ENCODE results near the gene CEP128.

The CEP128 gene

GRCh38 chr14:80692903-80693302 lies 248.6 kb downstream of the CEP128 start:
- in situ Hi-C loops (cut with MboI; ENCODE audit: low sequenced_read_pairs), result no loop called here

DNA sequence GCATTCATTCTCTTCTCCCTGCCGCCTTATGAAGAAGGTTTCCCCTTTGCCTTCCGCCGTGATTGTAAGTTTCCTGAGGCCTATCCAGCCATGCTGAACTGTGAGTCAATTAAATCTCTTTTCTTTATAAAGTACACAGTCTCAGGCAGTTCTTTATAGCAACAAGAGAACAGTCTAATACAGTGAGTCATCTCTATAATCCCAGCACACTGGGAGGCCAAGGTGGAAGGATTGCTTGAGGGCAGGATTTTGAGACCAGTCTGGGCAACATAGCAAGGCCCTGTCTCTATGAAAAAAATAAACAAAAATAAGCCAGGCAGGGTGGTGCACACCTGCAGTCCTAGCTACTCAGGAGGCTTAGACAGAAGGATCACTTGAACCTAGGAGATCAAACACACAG lies 259.9 kb downstream of the CEP128 start:
- in situ Hi-C loops (cut with MboI; ENCODE audit: low sequenced_read_pairs), result no loop called here

DNA sequence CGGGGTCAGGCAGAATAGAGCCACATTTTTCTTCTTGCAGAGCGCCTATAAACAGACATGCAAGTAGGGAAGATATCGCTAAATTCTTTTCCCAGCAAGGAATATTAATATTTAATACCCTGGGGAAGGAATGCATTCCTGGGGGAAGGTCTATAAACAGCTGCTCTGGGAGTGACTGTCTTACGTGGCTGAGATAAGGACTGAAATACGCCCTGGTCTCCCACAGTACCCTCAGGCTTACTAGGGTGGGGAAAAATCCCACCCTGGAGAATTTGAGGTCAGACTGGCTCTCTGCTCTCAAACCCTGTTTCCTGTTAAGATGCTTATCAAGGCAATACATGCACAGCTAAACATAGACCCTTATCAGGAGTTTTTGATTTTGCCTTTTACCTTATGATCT lies 262.3 kb downstream of the CEP128 start:
- in situ Hi-C loops (cut with MboI; ENCODE audit: low sequenced_read_pairs), result no loop called here

GRCh38 chr14:80678436-80678835 lies 263.1 kb downstream of the CEP128 start:
- in situ Hi-C loops (cut with MboI; ENCODE audit: low sequenced_read_pairs), result no loop called here

DNA sequence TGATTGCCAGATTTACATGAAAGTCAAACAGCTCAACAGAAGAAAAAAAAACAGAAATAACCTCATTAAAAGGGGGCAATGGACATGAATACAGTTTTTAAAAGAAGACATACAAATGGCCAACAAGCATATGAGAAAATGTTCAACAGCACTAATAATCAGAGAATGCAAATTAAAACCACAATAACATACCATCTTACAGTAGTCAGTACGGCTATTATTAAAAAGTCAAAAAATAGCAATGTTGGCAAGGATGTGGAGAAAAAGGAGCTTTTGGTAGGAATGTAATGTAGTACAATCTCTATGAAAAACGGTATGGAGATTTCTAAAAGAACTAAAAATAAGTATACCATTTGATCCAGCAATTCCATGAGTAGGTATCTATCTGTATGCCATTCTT lies 272.1 kb downstream of the CEP128 start:
- in situ Hi-C loops (cut with MboI; ENCODE audit: low sequenced_read_pairs), result no loop called here

DNA sequence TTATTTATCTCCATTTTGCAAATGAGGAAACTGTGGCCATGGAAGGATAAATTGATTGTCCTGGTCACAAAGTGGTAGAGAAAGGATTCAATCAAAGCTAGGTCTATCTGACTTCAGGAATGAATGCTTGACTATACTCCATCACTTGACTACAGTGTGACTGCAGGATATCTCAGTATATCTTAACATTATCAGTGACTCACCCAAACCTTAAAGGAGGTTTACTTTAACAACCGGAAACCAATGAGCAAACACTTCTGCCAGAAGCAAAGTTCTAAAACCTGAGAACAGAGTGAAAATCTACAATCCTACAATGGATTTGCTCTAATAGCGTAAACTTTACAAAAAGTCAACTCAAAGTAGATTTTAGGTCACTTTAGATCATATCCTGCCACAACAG lies 277.0 kb downstream of the CEP128 start:
- in situ Hi-C loops (cut with MboI; ENCODE audit: low sequenced_read_pairs), result no loop called here

DNA sequence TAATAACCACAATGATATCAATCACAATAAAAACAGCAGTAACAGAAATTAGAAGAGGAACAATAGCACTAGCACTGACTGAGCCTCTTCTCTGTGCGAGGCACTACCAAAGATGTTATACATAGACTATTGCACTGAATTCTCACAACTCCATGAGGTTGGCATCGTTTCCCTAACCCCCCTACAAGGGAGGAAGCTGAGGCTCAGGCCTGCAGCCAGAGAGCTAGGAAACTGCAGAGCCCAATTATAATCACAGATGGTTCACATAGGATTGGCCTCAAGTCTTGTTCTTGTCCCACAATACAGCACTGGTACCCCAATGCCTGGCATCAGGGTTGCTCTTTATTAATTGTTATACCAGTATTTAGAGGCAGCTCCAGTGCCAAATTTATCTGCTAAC lies 278.0 kb downstream of the CEP128 start:
- in situ Hi-C loops (cut with MboI; ENCODE audit: low sequenced_read_pairs), result no loop called here

DNA sequence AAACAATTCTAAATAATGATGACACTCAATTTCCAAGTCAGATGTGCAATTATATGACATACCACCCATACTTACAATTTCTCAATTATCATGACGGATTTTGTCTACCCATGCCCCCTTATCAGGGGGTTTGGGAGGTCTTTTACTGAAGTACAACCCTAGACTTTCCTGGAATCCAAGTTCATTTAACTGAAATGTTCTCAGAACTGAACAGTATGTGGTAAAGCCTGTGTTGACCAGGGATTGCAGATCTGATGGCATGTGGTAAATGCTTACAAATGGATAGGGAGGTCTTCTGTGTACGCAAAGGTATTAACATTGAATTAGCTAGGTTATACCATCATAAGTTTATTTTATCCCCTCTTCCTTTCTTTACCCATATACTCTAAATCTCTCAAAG lies 281.8 kb downstream of the CEP128 start:
- in situ Hi-C loops (cut with MboI; ENCODE audit: low sequenced_read_pairs), result no loop called here

DNA sequence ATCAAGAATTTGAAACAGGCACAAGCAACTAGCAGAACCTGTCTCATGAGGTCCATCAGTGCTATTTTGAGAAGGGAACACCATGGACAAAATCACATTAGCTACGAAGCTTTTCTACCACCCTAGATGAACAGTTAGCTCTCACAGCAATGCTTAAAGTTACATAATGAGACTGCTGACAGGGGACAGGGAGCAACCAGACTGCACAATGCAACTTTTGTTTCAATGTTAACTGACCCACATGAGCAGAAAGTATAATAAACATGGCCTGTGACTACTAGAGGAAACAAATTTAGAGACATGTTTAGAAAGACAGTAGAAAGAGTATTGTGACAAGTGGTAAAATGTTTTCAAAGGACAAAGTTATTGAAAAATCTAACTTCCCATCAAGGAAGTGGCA lies 282.8 kb downstream of the CEP128 start:
- in situ Hi-C loops (cut with MboI; ENCODE audit: low sequenced_read_pairs), result no loop called here

GRCh38 chr14:80658155-80658554 lies 283.4 kb downstream of the CEP128 start:
- in situ Hi-C loops (cut with MboI; ENCODE audit: low sequenced_read_pairs), result no loop called here

- in situ Hi-C loops (cut with MboI; ENCODE audit: low sequenced_read_pairs), result no loop called here
Observed at GRCh38 chr14:80653956-80654355, 287.6 kb downstream of the CEP128 start.

DNA sequence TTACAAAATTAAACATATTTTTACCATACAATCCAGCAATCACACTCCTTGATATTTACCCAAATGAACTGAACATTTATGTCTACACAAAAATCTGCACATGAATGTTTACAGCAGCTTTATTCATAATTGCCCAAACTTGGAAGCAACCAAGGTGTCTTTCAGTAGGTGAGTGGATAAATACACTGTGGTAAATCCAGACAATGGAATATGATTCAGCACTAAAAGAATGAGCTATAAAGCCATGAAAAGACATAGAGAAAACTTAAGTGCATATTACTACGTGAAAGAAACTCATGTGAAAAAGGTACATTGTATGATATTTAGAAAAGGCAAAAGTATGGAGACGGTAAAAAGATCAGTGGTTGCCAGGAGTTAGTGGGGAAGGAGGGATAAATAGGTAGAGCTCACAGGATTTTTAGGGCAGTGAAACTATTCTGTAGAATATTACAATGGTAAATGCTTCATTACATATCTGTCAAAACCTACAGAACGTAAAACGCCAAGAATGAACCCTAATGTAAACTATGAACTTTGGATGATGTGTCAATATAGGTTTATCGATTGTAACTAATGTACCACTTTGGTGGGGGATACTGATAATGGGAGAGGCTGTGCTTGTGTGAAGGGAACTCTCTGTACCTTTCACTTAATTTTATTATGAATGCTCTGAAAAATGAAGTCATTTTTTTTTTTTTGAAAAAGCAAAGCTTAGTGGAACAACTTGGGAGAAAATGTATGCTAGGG lies 295.7 kb downstream of the CEP128 start:
- in situ Hi-C loops (cut with MboI; ENCODE audit: low sequenced_read_pairs), result no loop called here

DNA sequence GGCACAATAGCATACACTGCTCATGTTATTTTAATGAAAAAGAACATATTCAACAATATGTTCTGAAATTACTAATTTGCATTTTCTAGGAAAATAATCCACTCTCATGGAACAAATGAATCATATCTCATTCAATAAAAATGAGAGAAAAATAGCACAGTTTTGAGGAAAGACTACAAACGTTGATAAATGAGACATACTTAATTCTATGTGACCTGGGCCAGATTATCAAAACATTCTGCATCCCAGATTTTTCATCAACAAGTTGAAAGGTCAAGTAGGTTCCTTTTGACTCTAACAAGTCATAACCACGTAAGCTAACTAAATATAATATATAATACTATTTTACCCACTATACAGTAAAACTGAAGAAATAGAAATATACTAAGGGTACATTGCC lies 296.7 kb downstream of the CEP128 start:
- in situ Hi-C loops (cut with MboI; ENCODE audit: low sequenced_read_pairs), result no loop called here

GRCh38 chr14:80638620-80639515 lies 302.7 kb downstream of the CEP128 start:
- in situ Hi-C loops (cut with MboI; ENCODE audit: low sequenced_read_pairs), result no loop called here

GRCh38 chr14:80637756-80638619 lies 303.6 kb downstream of the CEP128 start:
- in situ Hi-C loops (cut with MboI; ENCODE audit: low sequenced_read_pairs), result no loop called here

DNA sequence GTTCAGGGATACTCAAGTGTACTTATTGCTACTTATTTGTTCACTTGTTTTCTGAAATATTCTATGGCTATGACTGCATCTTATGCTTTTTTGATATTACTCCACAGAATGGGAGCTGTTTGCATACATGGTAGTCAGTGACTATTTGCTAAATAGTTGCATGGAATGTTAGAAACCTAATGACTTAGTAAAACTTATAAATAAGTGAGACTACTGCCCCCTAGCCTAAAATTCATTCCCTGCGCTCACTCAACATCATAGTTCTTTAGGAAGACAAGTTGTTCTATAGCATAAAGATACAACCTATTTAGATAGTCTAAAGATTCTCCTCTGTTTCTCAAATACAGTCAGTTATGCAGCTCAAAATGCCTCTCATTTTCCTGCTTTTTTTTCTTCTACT lies 305.5 kb downstream of the CEP128 start:
- in situ Hi-C loops (cut with MboI; ENCODE audit: low sequenced_read_pairs), result no loop called here

DNA sequence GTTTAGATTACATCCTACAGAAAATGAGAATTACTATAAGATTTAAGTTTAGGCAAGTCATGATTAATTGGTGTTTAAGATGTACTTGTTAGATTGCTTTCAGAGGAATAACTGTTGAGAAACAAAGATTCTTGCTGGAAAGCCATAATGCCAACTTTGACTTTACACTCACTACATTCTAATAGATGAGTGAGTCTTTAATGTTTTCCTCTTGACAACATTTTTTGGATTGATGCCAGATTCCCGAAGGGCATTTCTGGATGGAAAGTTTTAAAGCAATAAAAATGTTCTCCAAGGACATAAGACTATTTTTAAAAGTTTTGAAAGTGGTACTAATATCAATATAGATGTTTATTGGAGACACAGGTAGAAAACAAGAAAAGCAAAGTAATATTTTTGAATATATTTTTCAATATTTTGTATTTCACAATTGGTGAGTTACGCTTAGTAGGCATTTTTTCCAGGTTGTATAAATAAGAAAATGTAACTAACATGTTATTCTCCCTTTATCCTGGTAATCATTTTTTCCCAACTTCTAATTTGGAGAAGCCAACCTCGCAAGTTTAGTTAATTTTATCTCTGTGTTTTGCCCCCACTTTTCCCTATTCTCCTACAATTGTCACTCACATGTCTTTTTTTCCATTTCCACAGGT lies 307.3 kb downstream of the CEP128 start:
- in situ Hi-C loops (cut with MboI; ENCODE audit: low sequenced_read_pairs), result no loop called here

DNA sequence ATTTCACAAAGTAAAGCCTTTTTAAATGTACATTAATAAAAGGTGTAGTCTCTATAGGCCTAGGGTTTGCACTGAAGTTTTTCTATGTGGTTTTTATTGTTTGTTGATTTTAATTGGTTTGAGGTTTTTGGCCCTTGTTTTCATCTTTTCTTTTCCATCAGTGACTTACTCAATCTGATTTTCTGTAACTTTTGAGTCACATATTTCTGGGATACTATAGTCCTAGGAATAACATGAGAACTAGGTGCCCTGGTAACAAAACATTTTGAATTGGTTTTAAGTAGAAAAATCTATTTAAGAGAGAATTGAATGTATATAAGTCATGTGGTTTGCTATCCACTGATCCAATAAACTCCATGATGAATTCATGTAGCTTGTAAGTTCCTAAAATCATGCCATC lies 311.9 kb downstream of the CEP128 start:
- in situ Hi-C loops (cut with MboI; ENCODE audit: low sequenced_read_pairs), result no loop called here

DNA sequence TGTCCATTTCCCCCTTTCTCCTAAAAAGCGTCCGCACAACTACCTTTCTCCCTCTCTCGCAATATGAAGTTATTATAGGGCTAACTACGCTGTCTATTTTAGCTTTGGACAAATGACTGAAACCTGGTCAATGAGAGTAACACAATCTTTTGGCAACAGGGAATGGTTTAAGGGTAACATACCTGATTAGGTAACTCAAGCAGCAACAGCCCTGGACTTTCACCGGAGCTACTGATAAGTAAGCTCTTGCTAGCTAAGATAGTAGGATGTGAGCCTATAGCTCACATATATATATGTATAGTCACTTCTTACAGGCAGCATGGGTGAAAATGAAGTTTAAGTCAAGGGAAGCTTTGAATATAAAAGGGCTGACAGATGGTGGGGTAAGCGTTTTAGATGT lies 313.0 kb downstream of the CEP128 start:
- in situ Hi-C loops (cut with MboI; ENCODE audit: low sequenced_read_pairs), result no loop called here

DNA sequence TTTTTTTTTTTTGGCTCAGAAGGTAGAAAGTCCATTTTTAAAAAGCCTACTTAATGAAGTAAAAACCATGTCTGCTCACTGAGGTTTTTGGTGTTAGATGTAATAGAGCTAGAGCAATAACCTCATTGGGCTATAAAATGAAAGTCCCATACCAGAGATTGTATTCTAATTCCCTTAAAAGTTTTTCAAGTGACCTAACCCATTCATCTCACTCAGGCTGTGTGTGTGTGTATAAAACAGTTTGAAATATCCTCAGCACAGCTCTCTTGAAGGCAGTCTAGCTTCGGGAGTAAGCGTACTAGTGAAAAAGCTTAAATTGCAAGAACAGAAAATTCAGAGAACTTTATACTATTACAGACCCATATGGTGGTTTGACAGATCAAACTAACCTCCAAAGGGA lies 313.8 kb downstream of the CEP128 start:
- in situ Hi-C loops (cut with MboI; ENCODE audit: low sequenced_read_pairs), result no loop called here

DNA sequence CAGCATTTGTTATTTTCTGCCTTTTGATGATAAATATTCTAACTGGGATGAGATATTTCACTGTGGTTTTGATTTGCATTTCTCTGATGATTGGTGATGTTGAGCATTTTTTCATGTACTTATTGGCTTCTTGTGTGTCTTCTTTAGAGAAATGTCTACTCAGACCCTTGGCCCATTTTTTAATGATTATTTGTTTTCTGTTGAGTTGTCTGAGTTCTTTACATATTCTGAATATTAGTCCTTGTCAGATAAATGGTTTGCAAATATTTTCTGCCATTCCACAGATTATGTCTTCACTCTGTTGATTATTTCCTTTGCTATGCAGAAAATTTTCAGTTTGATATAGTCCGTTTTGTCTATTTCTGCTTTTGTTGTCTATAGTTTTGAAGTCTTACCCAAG lies 317.0 kb downstream of the CEP128 start:
- in situ Hi-C loops (cut with MboI; ENCODE audit: low sequenced_read_pairs), result no loop called here

Data from hTERT RPE-1 (cell line).